Measurements from ENCODE around the gene PHYHD1. TPM values are rescaled to one million over a fixed set of nuclear protein-coding genes. Genes with fewer than 3 reads are reported as not detected.
"Not testable (repeated sequence)": the region's sequence is repeated elsewhere in the genome, so short reads cannot be mapped to it uniquely, and the experiment has no call there.

The PHYHD1 gene
- total RNA-seq, 1 donor from 2014 or later = 46.1 TPM

- no peak for TF ChIP-seq CTCF (IDR thresholded peaks at IDR 0.05)
- peak overlapping the region in 1 of 2 donors; percentile 73 for H3K4me3 ChIP-seq
- H3K27ac ChIP-seq = no peak overlapping the region
- DNase-seq (ENCODE audit: low spot score in 2 of 2) = no peak
- no peaks in the 10 kb centered on the region for H3K27me3 ChIP-seq
- peaks cover 6 to 9% of the 10 kb centered on the region in 2 donors for H3K36me3 ChIP-seq
- intact Hi-C loops (cut with DNase I) = loop anchor here (2.0 to 5.0 kb wide), 5 partner anchors 23 to 135 kb away; partner anchors contain the start of genes DOLPP1, KYAT1 and SH3GLB2
- no peaks in the 10 kb centered on the region for H3K9me3 ChIP-seq
- H3K4me1 ChIP-seq = peaks cover 5 to 20% of the 10 kb centered on the region in 2 donors
Observed at GRCh38 chr9:128945798-128946501, 25.2 kb downstream of the PHYHD1 start.

GRCh38 chr9:128946571-128947276 is 25.9 kb downstream of the PHYHD1 start:
- intact Hi-C loops (cut with DNase I) = loop anchor here (1.0 to 5.0 kb wide), 6 partner anchors 24 to 134 kb away; partner anchors contain the start of genes DOLPP1, KYAT1, MIGA2 and SH3GLB2
- peaks cover 2 to 6% of the 10 kb centered on the region in 2 donors for H3K36me3 ChIP-seq

GRCh38 chr9:128947277-128947526 is 26.4 kb downstream of the PHYHD1 start:
- H3K27ac ChIP-seq = peak overlapping the region; percentile 92 to 96
- DNase-seq (ENCODE audit: low spot score in 2 of 2) = no peak
- H3K4me1 ChIP-seq = peaks cover 5 to 20% of the 10 kb centered on the region in 2 donors
- TF ChIP-seq CTCF (IDR thresholded peaks at IDR 0.05) = no peak
- intact Hi-C loops (cut with DNase I) = loop anchor here (1.0 to 5.0 kb wide), 6 partner anchors 24 to 134 kb away; partner anchors contain the start of genes DOLPP1, KYAT1, MIGA2 and SH3GLB2
- H3K27me3 ChIP-seq = no peaks in the 10 kb centered on the region
- H3K4me3 ChIP-seq = peak overlapping the region; percentile 73 to 88
- H3K36me3 ChIP-seq = peaks cover 0 to 10% of the 10 kb centered on the region in 2 donors
- no peaks in the 10 kb centered on the region for H3K9me3 ChIP-seq

More at GRCh38 chr9:128946571-128947276, 25.9 kb downstream of the PHYHD1 start:
- Histone ChIP-seq H3K27me3 (no peaks in the 10 kb centered on the region), H3K4me1 (peaks cover 5 to 20% of the 10 kb centered on the region in 2 donors), H3K9me3 (no peaks in the 10 kb centered on the region), H3K27ac (peak overlapping the region; percentile 92 to 96), H3K4me3 (peak overlapping the region; percentile 73 to 88)
- DNase-seq (ENCODE audit: low spot score in 2 of 2) = no peak
- no peak for TF ChIP-seq CTCF (IDR thresholded peaks at IDR 0.05)

- TF ChIP-seq CTCF (IDR thresholded peaks at IDR 0.05) = peak in 1 of 3 experiments; percentile 2
- Histone ChIP-seq H3K27ac (peak within 1 kb of the TSS; percentile 92 to 96), H3K4me1 (peaks cover 5 to 20% of the 10 kb centered on the region in 2 donors), H3K9me3 (no peaks in the 10 kb centered on the region), H3K36me3 (peaks cover 4 to 14% of the 10 kb centered on the region in 2 donors), H3K27me3 (no peaks in the 10 kb centered on the region), H3K4me3 (peak within 1 kb of the TSS; percentile 73 to 88)
- DNase-seq (ENCODE audit: low spot score in 2 of 2) = peak; percentile 82 to 98
- intact Hi-C loops (cut with DNase I) = loop anchor here (1.0 to 5.0 kb wide), 7 partner anchors 25 to 133 kb away; partner anchors contain the start of genes DOLPP1, KYAT1, MIGA2 and SH3GLB2
Observed at GRCh38 chr9:128947527-128948301, 26.9 kb downstream of the PHYHD1 start, which contains the start of the genes DOLK and NUP188. TSS of gene DOLK (minus strand) at chr9:128947603. CDS start at chr9:128947303, 300 bp downstream. TSS of gene NUP188 (plus strand) at chr9:128947699. CDS start at chr9:128947720, 21 bp downstream.

GRCh38 chr9:128961403-128961802 is 40.6 kb downstream of the PHYHD1 start:
- H3K27me3 ChIP-seq; H3K9me3 ChIP-seq; intact Hi-C loops (cut with DNase I); DNase-seq (ENCODE audit: low spot score in 2 of 2); H3K4me3 ChIP-seq; H3K27ac ChIP-seq; H3K4me1 ChIP-seq: not testable (repeated sequence)
- peaks cover 36 to 66% of the 10 kb centered on the region in 2 donors for H3K36me3 ChIP-seq

All from ascending aorta (tissue), 2 donors.